RWPE1 (cell line): ENCODE measurements around the gene INS.

ENCODE experiments used
- CTCF ChIA-PET: fragments of 350-600 bp; sonication (Branson Sonifier 250); formaldehyde crosslinking; extraction: SDS; loops from one replicate; lab custom pipeline; 2021; lab: Yijun Ruan, JAX
- POLR2A ChIA-PET: fragments of 400-600 bp; formaldehyde crosslinking; extraction: SDS; loops from one replicate; lab custom pipeline; 2020; ENCODE audit warnings: antibody characterized with exemption; ENCODE audit not compliant: low non-redundant PET; lab: Yijun Ruan, JAX
- DNase-seq: peaks from one replicate; pipeline ENCODE4 v3.0.0; 2012; ENCODE audit warnings: low spot score
- H3K27ac ChIP-seq: fragments of 450-650 bp; 2 replicates; pipeline ENCODE4 v1.5.1; 2017
- TF ChIP-seq, protein P1 (sequence below): fragments of 450-650 bp; conservative IDR thresholded peaks from 2 replicates; pipeline ENCODE4 v1.5.1; 2017; ENCODE audit warnings: low read depth, mild to moderate bottlenecking

INS gene

GRCh38 chr11:2200536-2200935 lies 39.5 kb upstream of the INS start:
- ChIA-PET POLR2A (no interaction called here), CTCF (no interaction called here)
- TF ChIP-seq, protein P1, sequence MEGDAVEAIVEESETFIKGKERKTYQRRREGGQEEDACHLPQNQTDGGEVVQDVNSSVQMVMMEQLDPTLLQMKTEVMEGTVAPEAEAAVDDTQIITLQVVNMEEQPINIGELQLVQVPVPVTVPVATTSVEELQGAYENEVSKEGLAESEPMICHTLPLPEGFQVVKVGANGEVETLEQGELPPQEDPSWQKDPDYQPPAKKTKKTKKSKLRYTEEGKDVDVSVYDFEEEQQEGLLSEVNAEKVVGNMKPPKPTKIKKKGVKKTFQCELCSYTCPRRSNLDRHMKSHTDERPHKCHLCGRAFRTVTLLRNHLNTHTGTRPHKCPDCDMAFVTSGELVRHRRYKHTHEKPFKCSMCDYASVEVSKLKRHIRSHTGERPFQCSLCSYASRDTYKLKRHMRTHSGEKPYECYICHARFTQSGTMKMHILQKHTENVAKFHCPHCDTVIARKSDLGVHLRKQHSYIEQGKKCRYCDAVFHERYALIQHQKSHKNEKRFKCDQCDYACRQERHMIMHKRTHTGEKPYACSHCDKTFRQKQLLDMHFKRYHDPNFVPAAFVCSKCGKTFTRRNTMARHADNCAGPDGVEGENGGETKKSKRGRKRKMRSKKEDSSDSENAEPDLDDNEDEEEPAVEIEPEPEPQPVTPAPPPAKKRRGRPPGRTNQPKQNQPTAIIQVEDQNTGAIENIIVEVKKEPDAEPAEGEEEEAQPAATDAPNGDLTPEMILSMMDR, result no peak
- DNase-seq, result no peak
- no peak overlapping the region for H3K27ac ChIP-seq

- TF ChIP-seq, protein P1, result no peak
- ChIA-PET CTCF (interaction anchor here (1.1 to 3.2 kb wide), 2 partner anchors 98 to 221 kb away, joined by 4 to 50 read pairs; no protein-coding TSS in a partner anchor), POLR2A (no interaction called here)
- no peak for DNase-seq
- peak overlapping the region; percentile 23 for H3K27ac ChIP-seq
Measured at GRCh38 chr11:2199466-2200341, 38.7 kb upstream of the INS start.

DNA sequence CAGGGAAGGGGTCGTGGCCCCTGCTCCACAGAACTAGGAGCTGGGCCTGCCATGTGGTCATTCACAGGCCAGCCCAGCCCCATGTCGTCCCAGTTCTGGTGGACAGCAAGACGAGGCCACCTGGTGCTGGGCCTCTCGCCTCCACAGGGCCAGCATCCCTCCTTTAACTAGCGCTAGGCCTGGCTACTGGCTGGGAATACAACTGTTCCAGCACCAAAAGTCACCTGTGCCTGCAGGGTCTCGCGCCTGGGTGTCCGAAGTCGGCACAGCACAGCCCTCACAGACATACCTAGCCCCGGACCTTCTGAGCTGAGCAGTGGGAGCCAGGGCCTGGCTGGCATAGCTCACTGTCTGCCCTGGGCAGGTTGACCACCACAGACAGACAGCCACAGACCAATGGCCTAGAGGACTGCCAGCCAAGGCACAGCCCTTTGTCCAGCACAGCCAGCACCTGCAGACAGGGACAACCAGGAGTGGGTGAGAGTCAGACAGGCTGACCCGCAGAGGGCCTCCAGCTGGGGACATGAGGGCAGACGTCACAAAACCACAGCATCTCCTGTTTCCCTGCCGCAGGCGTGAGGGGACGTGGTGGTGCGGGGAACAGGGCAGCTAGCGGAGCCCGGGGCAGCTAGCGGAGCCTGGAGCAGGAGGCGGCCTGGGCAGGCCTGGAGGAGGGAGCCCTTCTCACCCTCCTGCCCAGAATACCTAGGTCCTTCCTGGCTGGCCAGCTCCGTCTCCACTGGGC lies 37.8 kb upstream of the INS start:
- ChIA-PET POLR2A (no interaction called here), CTCF (interaction anchor here (0.5 to 3.2 kb wide), 8 partner anchors 10 to 222 kb away, joined by 4 to 50 read pairs (median 6); partner anchors contain the start of gene ASCL2)

DNA sequence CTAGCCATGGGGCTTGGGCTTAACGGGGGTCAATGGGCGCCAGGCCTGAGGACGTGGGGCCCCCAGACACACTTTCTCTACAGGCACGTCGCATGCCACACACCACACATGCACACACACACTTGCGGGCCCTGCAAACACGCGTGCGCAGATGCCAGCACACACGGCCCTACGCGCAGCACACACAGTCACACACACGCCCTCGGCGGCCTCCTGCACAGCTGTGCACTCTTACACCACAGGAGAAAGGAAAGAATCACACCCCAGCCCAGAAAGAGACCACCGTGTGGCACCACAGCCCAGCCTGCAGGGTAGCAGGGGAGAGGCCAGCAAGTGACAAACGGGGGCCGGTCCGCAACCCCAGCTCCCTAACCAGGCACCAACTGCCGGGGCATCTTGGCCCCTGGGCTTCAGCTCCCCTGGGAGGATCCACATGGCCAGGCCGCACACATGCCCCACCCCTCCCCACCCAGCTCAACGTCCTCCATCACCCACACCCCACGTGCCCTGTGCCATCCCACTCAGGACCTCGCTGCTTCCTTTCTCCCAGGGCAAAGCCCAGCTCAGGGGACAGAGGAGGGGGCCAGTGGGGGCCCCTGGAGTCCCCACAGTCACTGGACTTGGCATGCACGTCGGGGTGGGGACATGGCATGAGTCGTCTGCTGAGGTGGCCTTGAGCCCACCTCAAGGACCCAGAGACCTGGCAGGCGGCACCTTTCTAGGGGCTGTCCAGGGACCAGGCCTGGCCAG lies 36.9 kb upstream of the INS start:
- TF ChIP-seq, protein P1, result no peak
- ChIA-PET POLR2A (no interaction called here), CTCF (interaction anchor here (0.5 to 3.2 kb wide), 14 partner anchors 10 to 1330 kb away, joined by 3 to 50 read pairs (median 4); partner anchors contain the start of gene ASCL2)
- no peak for DNase-seq
- H3K27ac ChIP-seq, result 0 out of 2 replicates have a peak overlapping the region, but pooled peaks have one; percentile 23

More for the DNA sequence above, 37.8 kb upstream of the INS start:
- DNase-seq, result no peak
- TF ChIP-seq, protein P1, result no peak
- peak overlapping the region; percentile 23 for H3K27ac ChIP-seq

DNA sequence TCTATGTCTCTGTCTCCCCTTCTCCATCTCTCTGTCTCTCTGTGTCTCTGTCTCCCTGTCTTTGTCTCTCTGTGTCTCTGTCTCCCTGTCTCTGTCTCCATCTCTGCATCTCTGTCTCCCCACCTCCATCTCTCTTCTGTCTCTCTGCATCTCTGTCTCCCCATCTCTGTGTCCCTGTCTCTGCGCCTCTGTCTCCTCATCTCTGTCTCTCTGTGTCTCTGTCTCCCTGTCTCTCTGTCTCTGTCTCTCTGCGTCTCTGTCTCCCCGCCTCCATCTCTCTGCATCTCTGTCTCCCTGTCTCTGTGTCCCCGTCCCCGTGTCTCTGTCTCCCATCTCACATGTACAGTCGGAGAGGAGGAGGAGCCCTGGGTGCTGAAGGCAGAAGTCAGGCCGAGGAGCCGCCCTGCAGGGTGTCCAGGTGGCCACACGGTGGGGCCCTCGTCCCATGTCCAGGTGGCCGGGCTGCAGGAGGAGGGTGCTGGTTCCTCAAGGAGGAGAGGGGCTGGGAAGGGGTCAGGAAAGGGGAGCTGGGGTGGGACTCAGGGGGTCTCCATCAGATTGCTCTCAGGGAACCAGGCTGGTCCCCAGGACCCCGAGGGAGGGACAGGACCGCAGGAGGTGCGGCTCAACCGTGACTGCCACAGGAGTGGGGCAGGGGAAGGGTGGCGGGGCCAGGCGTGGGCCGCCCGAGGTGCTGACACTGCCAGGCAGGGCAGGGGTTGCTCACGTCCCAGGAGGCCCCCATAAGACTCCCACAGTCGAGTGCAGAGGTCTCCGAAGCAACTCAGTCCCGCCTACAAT lies 36.2 kb upstream of the INS start:
- peak; percentile 80 for DNase-seq
- no peak overlapping the region for H3K27ac ChIP-seq
- POLR2A ChIA-PET, result no interaction called here
- TF ChIP-seq, protein P1, result peak; percentile 93
- CTCF ChIA-PET, result interaction anchor here (0.5 to 3.2 kb wide), 12 partner anchors 11 to 1330 kb away, joined by 3 to 50 read pairs (median 4); partner anchors contain the start of gene ASCL2
